Mucosa of rectum (tissue), 2 donors: ENCODE results near the gene ERF.
A peak's percentile ranks its signal among the peaks of the same experiment; 100 is the strongest.

ENCODE experiments used
- H3K27ac ChIP-seq, 2 donors: one replicate each; pipeline ENCODE4 v1.7.0; 2013; ENCODE audit warnings: inconsistent platforms in 2 of 2, low read depth in 2 of 2, low read length in 2 of 2
- H3K27me3 ChIP-seq, 2 donors: one replicate each; pipeline ENCODE4 v1.7.0; 2013; ENCODE audit warnings: low read length in 2 of 2; ENCODE audit not compliant: control insufficient read depth in 2 of 2, insufficient read depth in 2 of 2
- H3K36me3 ChIP-seq, 2 donors: one replicate each; pipeline ENCODE4 v1.7.0; 2013; ENCODE audit warnings: low read length in 2 of 2; ENCODE audit not compliant: control insufficient read depth in 2 of 2, insufficient read depth in 2 of 2
- H3K4me1 ChIP-seq, 2 donors: one replicate each; pipeline ENCODE4 v1.7.0; 2013; ENCODE audit warnings: low read length in 2 of 2, mild to moderate bottlenecking in 1 of 2; ENCODE audit not compliant: control insufficient read depth in 2 of 2, insufficient read depth in 2 of 2
- H3K4me3 ChIP-seq, 2 donors: one replicate each; pipeline ENCODE4 v1.7.0; 2013; ENCODE audit warnings: low read length in 2 of 2
- H3K9ac ChIP-seq, 2 donors: one replicate each; pipeline ENCODE4 v1.7.0; 2013; ENCODE audit warnings: low read length in 2 of 2, low read depth in 1 of 2, mild to moderate bottlenecking in 1 of 2
- H3K9me3 ChIP-seq, 2 donors: one replicate each; pipeline ENCODE4 v1.7.0; 2013; ENCODE audit warnings: low read length in 2 of 2; ENCODE audit not compliant: control insufficient read depth in 2 of 2
- donor health status: healthy.
- donor health status: Normal muscosa, but diverticular disease.

Gene ERF

GRCh38 chr19:42216653-42217519 is 38.0 kb downstream of the ERF start:
- no peaks in the 10 kb centered on the region for H3K9me3 ChIP-seq
- peak overlapping the region; percentile 94 to 100 for H3K9ac ChIP-seq
- H3K4me3 ChIP-seq: peak overlapping the region; percentile 90 to 99
- H3K36me3 ChIP-seq: peaks cover 24 to 26% of the 10 kb centered on the region in 2 donors
- peaks cover 41 to 47% of the 10 kb centered on the region in 2 donors for H3K4me1 ChIP-seq
- H3K27me3 ChIP-seq: no peaks in the 10 kb centered on the region
- peak overlapping the region; percentile 97 to 99 for H3K27ac ChIP-seq

- Histone ChIP-seq H3K4me1 (peaks cover 31 to 33% of the 10 kb centered on the region in 2 donors), H3K9me3 (no peaks in the 10 kb centered on the region), H3K27me3 (no peaks in the 10 kb centered on the region), H3K27ac (no peak overlapping the region), H3K36me3 (peaks cover 28 to 29% of the 10 kb centered on the region in 2 donors), H3K9ac (peak overlapping the region; percentile 41 to 52), H3K4me3 (peak overlapping the region in 1 of 2 donors; percentile 90)
Observed at GRCh38 chr19:42214810-42215485, 40.0 kb downstream of the ERF start.

GRCh38 chr19:42212886-42213285 is 42.0 kb downstream of the ERF start:
- Histone ChIP-seq H3K36me3 (peaks cover 44 to 47% of the 10 kb centered on the region in 2 donors), H3K4me3 (no peak overlapping the region), H3K27me3 (no peaks in the 10 kb centered on the region), H3K4me1 (peaks cover 18 to 20% of the 10 kb centered on the region in 2 donors), H3K9ac (no peak overlapping the region), H3K9me3 (no peaks in the 10 kb centered on the region), H3K27ac (no peak overlapping the region)

GRCh38 chr19:42208612-42209011 is 46.3 kb downstream of the ERF start:
- Histone ChIP-seq H3K27ac (no peak overlapping the region), H3K4me1 (peaks cover 5 to 12% of the 10 kb centered on the region in 2 donors), H3K9ac (no peak overlapping the region), H3K4me3 (no peak overlapping the region), H3K9me3 (no peaks in the 10 kb centered on the region), H3K27me3 (no peaks in the 10 kb centered on the region), H3K36me3 (peaks cover 49 to 74% of the 10 kb centered on the region in 2 donors)

- H3K9ac ChIP-seq: no peak overlapping the region
- peaks cover 45 to 73% of the 10 kb centered on the region in 2 donors for H3K36me3 ChIP-seq
- peak overlapping the region in 1 of 2 donors; percentile 60 for H3K27ac ChIP-seq
- no peaks in the 10 kb centered on the region for H3K9me3 ChIP-seq
- H3K27me3 ChIP-seq: no peaks in the 10 kb centered on the region
- no peak overlapping the region for H3K4me3 ChIP-seq
- H3K4me1 ChIP-seq: peaks cover 8 to 12% of the 10 kb centered on the region in 2 donors
Observed at GRCh38 chr19:42207767-42208271, 47.1 kb downstream of the ERF start.

- peak overlapping the region; percentile 48 to 60 for H3K27ac ChIP-seq
- no peak overlapping the region for H3K9ac ChIP-seq
- no peak overlapping the region for H3K4me3 ChIP-seq
- H3K9me3 ChIP-seq: no peaks in the 10 kb centered on the region
- peaks cover 8 to 12% of the 10 kb centered on the region in 2 donors for H3K4me1 ChIP-seq
- no peaks in the 10 kb centered on the region for H3K27me3 ChIP-seq
- H3K36me3 ChIP-seq: peaks cover 51 to 76% of the 10 kb centered on the region in 2 donors
Observed at GRCh38 chr19:42206871-42207755, 47.8 kb downstream of the ERF start.

- Histone ChIP-seq H3K4me3 (no peak overlapping the region), H3K9me3 (no peaks in the 10 kb centered on the region), H3K27ac (no peak overlapping the region), H3K9ac (no peak overlapping the region), H3K4me1 (peaks cover 21 to 24% of the 10 kb centered on the region in 2 donors), H3K27me3 (no peaks in the 10 kb centered on the region), H3K36me3 (peaks cover 61 to 90% of the 10 kb centered on the region in 2 donors)
Observed at GRCh38 chr19:42204664-42205063, 50.3 kb downstream of the ERF start.

- Histone ChIP-seq H3K36me3 (peaks cover 63 to 91% of the 10 kb centered on the region in 2 donors), H3K4me1 (peaks cover 26 to 29% of the 10 kb centered on the region in 2 donors), H3K9me3 (no peaks in the 10 kb centered on the region), H3K27me3 (no peaks in the 10 kb centered on the region), H3K9ac (no peak overlapping the region), H3K4me3 (no peak overlapping the region), H3K27ac (no peak overlapping the region)
Observed at GRCh38 chr19:42203700-42204099, 51.2 kb downstream of the ERF start.

- Histone ChIP-seq H3K9me3 (no peaks in the 10 kb centered on the region), H3K4me3 (no peak overlapping the region), H3K4me1 (peaks cover 26 to 38% of the 10 kb centered on the region in 2 donors), H3K9ac (no peak overlapping the region), H3K36me3 (peaks cover 58 to 89% of the 10 kb centered on the region in 2 donors), H3K27me3 (no peaks in the 10 kb centered on the region), H3K27ac (peak overlapping the region; percentile 16 to 85)
Observed at GRCh38 chr19:42202290-42202880, 52.5 kb downstream of the ERF start.
